MCF 10A (cell line): ENCODE measurements around the gene ZNF331. TPM values are rescaled to one million over a fixed set of nuclear protein-coding genes. Genes with fewer than 3 reads are reported as not detected.

Experiments used
- BruUV-seq: library from RNA; stranded (reverse); fragments of 400-500 nt; replicated peaks from 2 replicates; lab custom pipeline; 2021; lab: Mats Ljungman, UMichigan
- CTCF ChIA-PET: fragments of 300-600 bp; sonication (Branson Sonifier 250); formaldehyde crosslinking; extraction: SDS; loops from one replicate; lab custom pipeline; 2021; ENCODE audit warnings: antibody characterized with exemption, inconsistent platforms; lab: Yijun Ruan, JAX
- POLR2A ChIA-PET: fragments of 300-600, 350-650 bp; sonication (Branson Sonifier 250); formaldehyde crosslinking; extraction: SDS; loops from one replicate; lab custom pipeline; 2020; ENCODE audit warnings: antibody characterized with exemption, inconsistent platforms; lab: Yijun Ruan, JAX
- DNase-seq: peaks from one replicate; pipeline ENCODE4 v3.0.0-alpha.2; 2018; ENCODE audit not compliant: unreplicated experiment
- H3K27ac Mint-ChIP-seq: one replicate; pipeline ENCODE4 v1.8.0; 2022; ENCODE audit warnings: mild to moderate bottlenecking, low read depth, mixed read lengths; ENCODE audit not compliant: unreplicated experiment
- H3K27me3 Mint-ChIP-seq: one replicate; pipeline ENCODE4 v1.8.0; 2022; ENCODE audit warnings: mixed read lengths; ENCODE audit not compliant: insufficient read depth, unreplicated experiment
- H3K36me3 Mint-ChIP-seq: one replicate; pipeline ENCODE4 v1.8.0; 2022; ENCODE audit warnings: mild to moderate bottlenecking, moderate library complexity, mixed read lengths; ENCODE audit not compliant: insufficient read depth, unreplicated experiment
- H3K4me1 Mint-ChIP-seq: one replicate; pipeline ENCODE4 v1.8.0; 2022; ENCODE audit warnings: mixed read lengths; ENCODE audit not compliant: insufficient read depth, unreplicated experiment
- H3K4me3 Mint-ChIP-seq: one replicate; pipeline ENCODE4 v1.8.0; 2022; ENCODE audit warnings: mild to moderate bottlenecking, moderate library complexity, mixed read lengths; ENCODE audit not compliant: unreplicated experiment
- H3K9me3 Mint-ChIP-seq: one replicate; pipeline ENCODE4 v1.8.0; 2022; ENCODE audit warnings: mixed read lengths; ENCODE audit not compliant: unreplicated experiment
- intact Hi-C: fragments of 100-400 bp; cut with micrococcal nuclease; formaldehyde crosslinking; loops from 2 replicates; pipeline ENCODE4 v1.14.1; 2022
- total RNA-seq: library from RNA; stranded (reverse); gene quantifications from 2 replicates; pipeline ENCODE4 v1.2.3, GENCODE V29; 2022
- TF ChIP-seq, protein P1 (sequence below): fragments of 200-600 bp; IDR thresholded peaks from one replicate; pipeline ENCODE4 v1.8.0; 2022; ENCODE audit warnings: antibody characterized with exemption, mild to moderate bottlenecking; ENCODE audit not compliant: unreplicated experiment

The ZNF331 gene
- total RNA-seq, 1 experiment from 2014 or later, result 7.7 TPM

DNA sequence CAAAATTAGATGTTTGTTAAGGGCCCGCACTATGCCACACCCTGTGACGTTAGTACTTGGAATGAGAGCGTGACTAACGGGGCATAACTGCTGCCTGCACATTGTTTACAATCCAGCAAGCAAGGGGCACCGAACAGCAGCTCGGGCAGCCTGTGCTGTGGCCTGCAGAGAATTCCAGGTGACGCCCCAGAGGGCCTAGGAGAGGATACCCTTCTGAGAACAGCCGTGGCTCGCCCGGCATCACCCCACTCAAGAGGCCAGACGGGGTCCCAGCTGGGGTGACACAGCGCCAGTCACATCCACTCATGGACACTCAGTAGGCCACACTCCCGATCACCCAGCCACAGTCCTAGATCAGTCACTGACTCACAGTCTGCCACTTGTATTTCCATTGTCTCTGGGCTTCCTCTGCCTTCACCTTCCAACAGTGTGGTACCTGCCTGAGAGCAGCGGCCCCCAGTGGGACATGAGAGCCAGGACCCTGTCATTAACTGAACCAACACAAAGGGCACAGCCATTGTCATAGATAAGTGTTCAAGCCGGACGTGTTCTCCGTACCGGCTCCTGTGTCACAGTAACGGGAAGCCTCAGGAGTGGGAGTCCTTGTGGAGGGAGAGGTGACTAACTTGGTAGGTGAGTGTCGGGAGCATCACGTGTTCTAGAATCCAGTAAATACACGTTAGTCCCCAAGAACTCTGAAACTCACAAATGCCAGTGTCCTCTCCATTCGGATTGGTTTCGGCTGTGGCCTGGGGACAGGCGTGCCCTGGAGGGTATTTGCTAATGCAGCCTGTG, 7.5 kb downstream of the ZNF331 start:
- Mint-ChIP-seq H3K27ac (peak overlapping the region; percentile 28), H3K36me3 (peaks cover 23% of the 10 kb centered on the region), H3K4me3 (no peak overlapping the region), H3K9me3 (no peaks in the 10 kb centered on the region), H3K27me3 (no peaks in the 10 kb centered on the region), H3K4me1 (peaks cover 6% of the 10 kb centered on the region)
- ChIA-PET CTCF (no interaction called here), POLR2A (no interaction called here)
- intact Hi-C loops, result no loop called here
- BruUV-seq, result no TSS peak
- TF ChIP-seq, protein P1, sequence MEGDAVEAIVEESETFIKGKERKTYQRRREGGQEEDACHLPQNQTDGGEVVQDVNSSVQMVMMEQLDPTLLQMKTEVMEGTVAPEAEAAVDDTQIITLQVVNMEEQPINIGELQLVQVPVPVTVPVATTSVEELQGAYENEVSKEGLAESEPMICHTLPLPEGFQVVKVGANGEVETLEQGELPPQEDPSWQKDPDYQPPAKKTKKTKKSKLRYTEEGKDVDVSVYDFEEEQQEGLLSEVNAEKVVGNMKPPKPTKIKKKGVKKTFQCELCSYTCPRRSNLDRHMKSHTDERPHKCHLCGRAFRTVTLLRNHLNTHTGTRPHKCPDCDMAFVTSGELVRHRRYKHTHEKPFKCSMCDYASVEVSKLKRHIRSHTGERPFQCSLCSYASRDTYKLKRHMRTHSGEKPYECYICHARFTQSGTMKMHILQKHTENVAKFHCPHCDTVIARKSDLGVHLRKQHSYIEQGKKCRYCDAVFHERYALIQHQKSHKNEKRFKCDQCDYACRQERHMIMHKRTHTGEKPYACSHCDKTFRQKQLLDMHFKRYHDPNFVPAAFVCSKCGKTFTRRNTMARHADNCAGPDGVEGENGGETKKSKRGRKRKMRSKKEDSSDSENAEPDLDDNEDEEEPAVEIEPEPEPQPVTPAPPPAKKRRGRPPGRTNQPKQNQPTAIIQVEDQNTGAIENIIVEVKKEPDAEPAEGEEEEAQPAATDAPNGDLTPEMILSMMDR, result no peak
- peak; percentile 69 for DNase-seq

DNA sequence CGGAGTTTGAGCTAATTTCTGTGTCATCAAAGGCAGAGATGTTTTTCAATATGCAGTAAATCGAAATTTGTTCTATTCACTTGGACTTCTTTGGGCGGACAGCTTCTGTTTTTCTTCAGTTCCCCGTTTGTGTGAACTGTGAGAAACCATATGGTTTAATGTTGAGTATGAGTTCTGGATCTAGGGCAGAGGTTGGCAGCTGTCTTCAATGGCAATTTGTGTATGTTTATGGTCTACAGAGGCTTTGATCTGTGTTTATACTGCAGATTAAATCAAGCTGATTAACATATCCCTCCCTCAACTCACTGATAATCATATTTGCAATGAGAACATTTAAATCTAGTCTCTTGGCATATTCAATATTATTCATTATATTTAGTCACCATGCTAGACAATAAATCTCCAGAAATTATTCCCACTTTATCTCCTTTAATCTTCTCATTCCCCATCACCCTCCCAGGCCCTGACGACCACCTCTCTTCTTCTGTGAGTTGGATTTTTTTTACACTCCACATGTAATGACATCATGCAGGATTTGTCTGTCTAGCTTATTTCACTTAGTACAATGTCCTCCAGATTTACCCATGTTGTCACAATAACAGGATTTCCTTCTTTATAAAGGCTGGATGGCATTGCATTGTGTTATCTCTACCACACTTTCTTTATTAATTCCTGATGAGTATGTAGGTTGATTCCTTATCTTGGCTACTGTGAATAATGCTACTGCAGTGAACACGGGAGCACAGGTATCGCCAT, 9.0 kb downstream of the ZNF331 start:
- no TSS peak for BruUV-seq
- CTCF ChIA-PET, result no interaction called here
- DNase-seq, result no peak
- H3K4me1 Mint-ChIP-seq, result peaks cover 6% of the 10 kb centered on the region
- H3K4me3 Mint-ChIP-seq, result no peak overlapping the region
- no peaks in the 10 kb centered on the region for H3K9me3 Mint-ChIP-seq
- TF ChIP-seq, protein P1, result no peak
- H3K27ac Mint-ChIP-seq, result no peak overlapping the region
- intact Hi-C loops, result no loop called here
- H3K36me3 Mint-ChIP-seq, result peaks cover 17% of the 10 kb centered on the region
- no peaks in the 10 kb centered on the region for H3K27me3 Mint-ChIP-seq
- POLR2A ChIA-PET, result no interaction called here

DNA sequence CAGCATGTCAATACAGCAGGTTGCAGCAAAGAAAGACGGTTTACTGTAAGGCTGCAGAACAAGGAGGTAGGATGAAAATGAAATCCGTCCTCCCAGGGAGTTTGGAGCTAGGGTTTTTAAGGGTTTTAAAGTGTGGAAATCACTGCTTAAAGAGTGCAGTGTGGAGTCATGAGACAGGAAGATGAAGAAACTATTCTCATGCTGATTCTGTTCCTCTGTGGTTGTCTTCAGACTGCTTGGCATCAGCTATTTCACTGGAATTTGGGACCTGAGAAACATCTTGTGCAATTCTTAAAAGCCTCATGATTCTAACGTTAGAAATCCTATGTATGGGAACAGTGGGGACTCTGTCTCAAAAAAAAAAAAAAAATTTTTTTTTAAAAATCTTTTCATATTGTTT, 11.4 kb downstream of the ZNF331 start:
- intact Hi-C loops, result no loop called here
- Mint-ChIP-seq H3K36me3 (peaks cover 13% of the 10 kb centered on the region), H3K4me1 (peaks cover 6% of the 10 kb centered on the region), H3K4me3 (no peak overlapping the region), H3K27me3 (no peaks in the 10 kb centered on the region), H3K9me3 (no peaks in the 10 kb centered on the region), H3K27ac (no peak overlapping the region)
- peak; percentile 60 for DNase-seq
- TF ChIP-seq, protein P1, result no peak
- no TSS peak for BruUV-seq
- ChIA-PET CTCF (interaction anchor here (0.7 kb wide), 1 partner anchor 243 kb away, joined by 3 read pairs; no protein-coding TSS in a partner anchor), POLR2A (interaction anchor here (0.6 kb wide), 1 partner anchor 858 kb away, joined by 3 read pairs; no protein-coding TSS in a partner anchor)
